GM18867 (cell line): ENCODE results near the gene CHPF2.
A peak's percentile ranks its signal among the peaks of the same experiment; 100 is the strongest.

Experiments
- ATAC-seq: cut with Tn5 transposase; IDR thresholded peaks from one replicate; pipeline ENCODE4 v1.9.1; 2021; ENCODE audit warnings: mild to moderate bottlenecking, moderate library complexity; ENCODE audit not compliant: unreplicated experiment

Gene CHPF2

DNA sequence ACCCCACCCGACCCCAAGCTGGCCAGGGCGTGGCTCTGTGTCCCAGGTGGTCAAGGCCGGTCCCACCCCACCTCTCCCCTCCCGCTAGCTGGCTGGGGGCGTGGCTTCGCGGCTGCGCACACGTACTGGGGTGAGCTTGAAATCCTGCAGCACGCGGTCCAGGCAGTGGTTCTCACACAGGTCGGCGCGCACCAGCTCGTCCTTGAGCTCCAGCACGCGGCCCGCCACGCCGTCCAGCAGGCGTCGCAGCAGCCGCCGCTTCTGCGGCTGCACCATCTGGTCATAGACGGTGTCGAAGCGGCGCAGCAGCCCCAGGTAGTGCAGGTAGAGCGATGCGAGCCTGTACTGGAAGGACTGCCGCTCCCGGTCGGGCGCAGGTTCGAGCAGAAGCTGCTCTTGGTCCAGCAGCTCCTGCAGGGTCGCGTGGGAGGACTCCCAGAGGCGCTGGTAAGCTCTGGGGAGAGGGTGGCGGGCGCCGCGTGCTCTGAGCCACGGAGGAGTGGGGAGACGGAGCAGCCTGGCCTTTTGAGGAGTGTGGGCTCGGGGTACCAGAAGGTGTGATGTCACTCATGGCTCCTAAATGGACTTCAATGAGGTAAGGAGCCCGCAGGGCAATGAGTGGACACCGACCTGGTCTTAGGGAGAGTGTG, 27.8 kb upstream of the CHPF2 start:
- no peak for ATAC-seq

DNA sequence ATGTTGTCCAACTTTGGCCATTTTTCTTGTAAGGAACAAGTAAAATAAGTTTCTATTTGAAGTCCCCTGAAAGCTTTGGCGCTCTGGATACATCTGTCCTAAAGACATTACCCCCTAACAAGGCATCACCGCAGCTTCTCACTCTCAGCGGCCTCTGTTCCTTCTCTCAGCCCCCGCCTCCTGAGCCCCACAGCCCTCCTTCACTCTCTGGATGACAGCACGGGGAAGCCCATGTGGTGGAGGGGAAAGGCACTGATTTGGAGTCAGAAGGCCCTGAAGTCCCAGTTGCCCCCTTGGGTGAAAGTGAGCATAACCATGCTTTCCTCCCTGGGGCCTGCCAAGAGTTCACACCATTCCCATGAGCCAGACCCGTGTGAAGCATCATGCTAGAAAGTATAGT, 26.6 kb upstream of the CHPF2 start:
- no peak for ATAC-seq

DNA sequence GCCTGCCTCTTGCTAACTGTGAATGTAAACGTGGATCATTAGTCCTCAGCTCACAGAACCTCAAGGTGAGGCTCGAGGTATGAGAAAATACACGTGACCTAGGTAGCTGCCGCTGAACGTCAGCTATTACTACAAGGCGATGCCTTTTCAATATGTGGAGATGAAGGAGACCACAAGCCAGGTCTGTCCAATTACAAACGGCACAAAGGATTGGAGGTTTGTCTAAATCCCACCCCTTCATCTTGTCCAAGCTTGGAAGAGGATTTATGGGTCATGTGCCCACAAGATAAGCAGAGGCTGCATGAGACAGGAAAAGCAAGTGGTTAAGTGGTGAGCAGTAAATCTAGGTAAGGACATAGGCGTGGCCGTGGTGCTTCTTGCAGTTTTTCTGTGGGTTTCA, 25.4 kb upstream of the CHPF2 start:
- ATAC-seq: no peak

- ATAC-seq: no peak
Observed at GRCh38 chr7:151207315-151207714, 25.0 kb upstream of the CHPF2 start.

GRCh38 chr7:151207804-151208203, 24.5 kb upstream of the CHPF2 start:
- ATAC-seq: no peak

DNA sequence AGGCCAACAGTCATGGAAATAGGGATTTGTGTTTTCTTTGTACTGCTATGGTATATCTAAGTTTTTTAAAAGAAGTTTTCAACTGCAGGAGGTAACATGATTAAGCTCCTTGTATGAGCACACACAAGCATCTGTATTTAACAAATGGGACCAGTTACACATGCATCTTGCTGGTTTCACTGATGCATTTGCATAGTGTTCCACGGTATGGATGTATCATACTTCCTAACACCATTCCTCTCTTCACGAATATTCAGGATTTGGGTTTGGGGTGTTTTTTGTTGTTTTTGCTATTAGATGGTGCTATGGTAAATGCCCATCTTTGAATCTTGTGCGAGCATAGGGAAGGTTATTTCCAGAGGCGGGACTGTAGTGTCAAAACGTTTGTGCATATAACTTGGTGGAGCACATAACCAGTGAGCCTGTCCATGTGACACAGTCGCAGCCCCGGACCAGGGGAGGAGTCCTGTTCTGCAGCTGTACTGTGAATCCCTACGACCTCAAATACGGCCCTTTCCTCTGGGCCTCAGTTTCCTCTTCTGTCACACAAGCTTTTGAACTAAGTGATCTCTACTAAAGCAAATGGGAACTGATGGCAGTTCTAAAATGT, 23.9 kb upstream of the CHPF2 start:
- no peak for ATAC-seq

- no peak for ATAC-seq
Observed at GRCh38 chr7:151209588-151209987, 22.7 kb upstream of the CHPF2 start.

DNA sequence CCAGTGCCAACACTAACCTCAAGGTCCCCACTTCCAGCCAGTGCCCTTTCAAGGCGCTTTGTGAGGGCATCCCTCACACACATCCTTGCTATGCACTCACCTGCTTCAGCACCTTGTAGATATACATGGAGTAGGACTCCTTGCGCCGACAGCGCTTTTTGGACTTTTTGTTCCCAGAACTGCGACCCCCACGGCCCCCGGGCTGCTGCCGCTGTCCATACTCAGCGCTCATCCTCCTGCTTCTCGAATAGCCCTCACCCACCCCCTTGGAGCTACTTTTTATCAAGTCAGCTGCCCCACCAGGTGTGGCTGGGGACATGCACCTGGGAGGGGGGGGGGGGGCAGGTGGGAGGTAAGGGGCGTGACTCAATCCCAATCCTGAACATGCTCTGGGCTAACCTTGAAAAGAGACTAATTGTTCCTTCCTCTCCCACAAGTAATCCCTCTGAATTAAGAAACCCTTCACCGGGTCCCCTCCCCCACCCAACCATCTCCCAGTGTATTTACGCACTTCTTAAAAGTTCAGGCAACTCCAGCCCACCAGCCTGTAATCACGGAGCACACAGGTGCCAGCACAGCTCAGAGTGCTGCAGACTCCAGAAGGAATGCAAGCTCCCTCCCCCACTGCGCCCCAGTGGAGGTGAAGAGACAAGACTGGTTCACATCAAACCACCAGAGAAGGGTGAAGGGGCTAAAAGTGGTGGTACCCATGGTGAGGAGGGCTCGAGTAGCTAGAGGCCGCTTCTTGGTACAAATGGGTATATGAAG, 22.0 kb upstream of the CHPF2 start, which contains the start of gene H2BK1:
TSS of gene H2BK1 (minus strand) at position 402 of the 768 bp plus-strand sequence. CDS start at position 232, 170 bp downstream.
- ATAC-seq: no peak

DNA sequence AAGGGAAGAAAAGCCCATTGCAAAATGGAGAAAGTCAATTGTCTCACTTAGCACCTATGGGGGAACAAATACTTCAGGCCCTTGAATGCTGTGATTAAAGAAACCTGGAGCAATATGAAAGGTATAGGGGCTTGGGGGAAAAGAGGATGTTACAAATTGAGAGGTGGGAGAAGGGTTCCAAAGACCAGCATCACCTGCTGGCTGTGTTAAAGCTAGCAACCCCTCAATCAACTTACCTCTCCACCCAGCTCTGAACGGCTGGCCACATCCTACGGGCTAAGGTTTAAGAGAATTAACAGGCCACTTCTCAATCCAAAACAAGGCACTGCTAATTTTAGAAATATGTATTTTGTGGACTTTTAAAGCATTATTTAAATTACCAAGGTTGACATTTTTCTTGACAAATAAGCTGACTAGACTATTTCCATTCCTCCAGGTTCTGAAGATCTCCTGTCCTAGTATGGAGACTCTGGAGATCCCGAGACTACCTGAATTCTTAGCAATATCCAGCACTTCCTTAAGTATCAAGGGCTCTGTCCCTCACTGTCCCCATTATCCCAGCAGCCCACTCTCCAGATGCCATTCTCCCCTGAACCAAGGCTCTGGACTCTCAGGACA, 21.0 kb upstream of the CHPF2 start:
- ATAC-seq: no peak

DNA sequence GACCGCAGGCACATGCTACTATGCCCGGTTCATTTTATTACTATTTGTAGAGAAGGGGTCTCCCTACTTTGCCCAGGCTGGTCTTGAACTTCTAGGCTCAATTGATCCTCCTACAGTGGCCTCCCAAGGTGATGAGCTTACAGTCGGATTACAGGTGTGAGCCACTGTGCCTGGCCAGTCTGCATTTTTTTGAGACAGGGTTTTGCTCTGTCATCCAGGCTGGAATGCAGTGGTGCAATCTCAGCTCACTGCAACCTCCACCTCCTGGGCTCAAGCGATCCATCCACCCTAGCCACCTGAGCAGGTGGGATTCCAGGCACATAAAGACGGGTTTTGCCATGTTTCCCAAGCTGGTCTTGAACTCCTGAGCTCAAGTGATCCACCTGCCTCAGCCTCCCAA, 19.7 kb upstream of the CHPF2 start:
- ATAC-seq: no peak

DNA sequence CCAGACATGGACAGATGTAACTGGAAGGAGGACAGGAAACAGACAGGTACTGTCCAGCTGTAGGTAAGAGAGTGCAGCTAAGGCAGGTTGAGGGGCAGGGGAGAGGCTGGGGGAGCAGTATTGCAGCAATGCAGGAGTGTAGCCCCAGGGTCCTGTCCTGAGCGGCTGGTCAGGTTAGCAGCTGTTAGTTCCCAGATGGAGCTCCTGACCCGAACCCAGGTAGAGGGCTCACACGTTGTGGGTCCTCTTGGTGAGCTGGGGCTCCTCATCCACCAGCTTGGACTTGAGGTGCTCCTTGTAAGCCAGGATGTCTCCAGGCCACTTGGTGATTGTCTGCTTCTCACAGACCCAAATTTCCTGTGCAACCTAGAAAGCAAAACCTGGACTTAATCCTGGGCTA, 18.5 kb upstream of the CHPF2 start:
- no peak for ATAC-seq

GRCh38 chr7:151215396-151215795, 16.9 kb upstream of the CHPF2 start:
- ATAC-seq: no peak

- ATAC-seq: no peak
Observed at GRCh38 chr7:151218170-151218569, 14.1 kb upstream of the CHPF2 start.

GRCh38 chr7:151223728-151224127, 8.6 kb upstream of the CHPF2 start:
- ATAC-seq: no peak

DNA sequence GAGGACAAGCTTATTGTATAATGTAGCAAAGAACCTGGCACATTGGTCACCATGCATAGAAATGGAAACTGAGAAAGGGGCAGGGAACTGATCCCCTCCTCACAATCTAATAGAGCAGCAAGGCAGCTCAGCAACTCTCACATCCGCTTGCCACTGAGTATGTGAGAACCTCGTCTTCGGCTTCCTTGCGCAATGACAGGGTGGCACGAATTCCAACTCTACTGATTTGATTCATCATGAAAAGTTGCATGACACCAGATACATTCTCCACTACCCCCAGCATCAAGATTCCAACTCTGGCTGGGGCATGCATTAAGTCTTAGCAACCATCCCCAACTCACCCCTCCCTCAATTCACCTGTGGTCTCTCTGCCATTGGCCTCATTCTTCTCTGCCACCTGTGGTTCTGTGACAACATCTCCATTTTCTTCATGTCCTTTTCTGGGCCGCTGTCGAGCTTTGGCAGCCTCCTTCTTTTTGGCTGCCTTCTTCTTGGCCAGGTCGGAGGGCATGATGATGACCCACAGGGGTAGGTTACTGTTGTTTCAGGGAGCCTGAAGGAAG, 6.3 kb upstream of the CHPF2 start:
- no peak for ATAC-seq

GRCh38 chr7:151226560-151226874, 5.8 kb upstream of the CHPF2 start:
- peak; percentile 3 for ATAC-seq

DNA sequence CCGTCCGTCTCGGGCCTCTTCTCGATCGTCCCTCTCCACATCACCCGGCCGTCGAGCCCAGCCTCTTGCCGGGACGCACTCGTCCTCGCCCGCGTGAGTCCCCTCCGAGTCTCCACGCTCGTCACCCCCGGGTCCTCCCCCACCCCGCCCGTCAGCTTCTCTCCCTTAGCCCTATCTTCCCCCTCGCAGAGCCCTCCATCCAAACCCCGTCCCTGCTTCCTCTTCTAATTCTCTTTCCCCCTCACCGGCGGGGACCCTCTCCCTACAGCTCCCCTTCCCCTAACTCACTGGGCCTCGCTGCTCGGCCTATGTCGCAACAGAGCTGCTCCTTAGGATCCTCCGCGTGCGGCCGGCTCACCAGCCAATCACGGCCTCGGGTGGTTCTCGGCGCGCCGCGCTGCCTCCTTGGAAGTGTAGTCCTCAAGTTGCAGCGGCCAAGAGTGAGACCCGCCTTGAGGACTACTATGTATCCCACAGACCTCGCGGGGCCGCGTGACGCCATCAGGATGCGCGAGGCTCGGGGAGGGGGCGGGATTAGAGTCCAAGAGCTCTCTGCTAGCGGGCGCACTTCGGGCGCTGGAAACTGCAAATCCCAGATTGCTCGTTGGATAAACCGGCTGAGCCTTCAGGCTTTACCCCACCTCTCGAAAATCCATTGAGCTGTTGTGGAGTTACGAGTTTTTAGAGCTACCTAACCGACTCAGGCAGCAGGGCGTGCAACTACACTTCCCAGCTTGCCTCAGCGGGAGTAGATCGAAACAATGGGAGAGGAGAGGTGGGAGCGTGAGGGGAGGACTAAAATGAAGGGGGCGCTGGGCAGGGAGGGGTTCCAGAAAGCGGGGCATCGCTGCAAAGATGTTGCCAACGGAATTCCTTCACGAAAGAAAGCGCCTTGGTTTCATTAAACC, 5.2 kb upstream of the CHPF2 start, which contains the start of gene ABCF2:
TSS of gene ABCF2 (minus strand) at position 331 of the 908 bp plus-strand sequence. CDS start 747 bp downstream, outside the sequence.
- peak; percentile 99 for ATAC-seq

DNA sequence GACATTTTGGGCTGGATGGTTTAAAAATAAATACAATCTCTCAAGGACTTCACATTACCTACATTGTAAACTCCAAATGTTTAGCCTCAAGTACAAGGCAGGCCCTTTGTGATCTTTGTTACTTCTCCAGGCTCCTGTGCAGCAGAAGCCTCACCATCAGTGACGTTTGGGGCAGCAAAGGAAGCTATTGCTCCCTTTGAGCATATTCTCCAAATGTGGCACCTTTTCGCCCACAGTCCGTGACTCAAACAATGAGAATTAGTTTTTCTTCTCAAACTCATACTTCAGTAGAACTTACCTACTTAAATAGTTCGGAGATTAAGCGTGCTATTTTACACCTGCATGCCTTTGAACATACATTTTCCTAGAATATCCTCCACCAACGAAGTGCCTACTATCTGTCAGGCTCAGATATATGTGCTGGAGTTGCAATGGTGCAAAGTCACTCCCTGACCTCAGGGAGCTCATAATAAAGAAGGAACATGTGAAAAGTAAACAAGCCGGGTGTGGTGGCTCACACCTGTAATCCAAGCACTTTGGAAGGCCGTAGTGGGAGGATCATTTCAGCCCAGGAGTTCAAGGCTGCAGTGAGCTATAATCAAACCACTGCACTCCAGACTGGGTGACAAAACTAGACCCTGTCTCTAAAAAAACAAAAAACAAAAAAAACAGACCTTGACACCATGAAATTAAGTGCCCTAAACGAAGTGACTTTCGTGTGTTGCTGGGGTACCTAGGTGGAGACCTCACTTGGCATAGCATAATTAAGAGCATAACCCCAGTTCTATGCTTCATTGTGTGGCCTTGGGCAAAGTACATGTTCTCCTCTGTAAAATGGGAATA, 4.0 kb upstream of the CHPF2 start:
- no peak for ATAC-seq

DNA sequence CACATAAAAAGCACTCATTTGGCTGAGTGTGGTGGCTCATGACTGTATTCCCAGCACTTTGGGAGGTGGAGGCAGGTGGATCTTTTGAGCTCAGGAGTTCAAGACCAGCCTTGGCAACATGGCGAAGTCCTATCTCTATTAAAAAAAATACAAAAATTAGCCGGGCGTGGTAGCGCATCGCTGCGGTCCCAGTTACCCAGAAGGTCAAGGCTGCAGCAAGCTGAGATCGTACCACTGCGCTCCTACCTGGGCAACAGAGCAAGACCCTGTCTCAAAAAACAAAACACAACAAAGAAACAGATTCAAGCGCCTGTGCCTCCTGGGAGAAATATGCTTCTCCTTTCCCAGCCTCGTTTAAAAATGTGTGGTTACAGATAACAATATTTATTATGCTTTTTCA, 3.0 kb upstream of the CHPF2 start:
- ATAC-seq: no peak
